GM12878 (cell line): Measurements from ENCODE around the gene TM7SF2. TPM values are rescaled to one million over a fixed set of nuclear protein-coding genes. Genes with fewer than 3 reads are reported as not detected.

Experiments
- BHLHE40 ChIP-seq, 2 experiments: fragments of 450-650 bp in 1 of 2; IDR thresholded peaks; 2 replicates each; pipeline ENCODE4 v1.6.1; 2011 to 2017; ENCODE audit warnings: low read depth in 2 of 2, borderline replicate concordance in 1 of 2, improper control_type of control experiment in 1 of 2, low read length in 1 of 2, mild to moderate bottlenecking in 1 of 2
- BRCA1 ChIP-seq: IDR thresholded peaks from 2 replicates; pipeline ENCODE4 v1.6.1; 2011; ENCODE audit warnings: low read depth, low read length, improper control_type of control experiment
- FOS ChIP-seq: IDR thresholded peaks from 3 replicates; pipeline ENCODE4 v1.6.1; 2011; ENCODE audit warnings: borderline replicate concordance; ENCODE audit not compliant: insufficient read length; ENCODE audit errors: extremely low read depth
- IKZF2 ChIP-seq, 2 experiments: fragments of 450-650 bp; IDR thresholded peaks; 2 replicates each; pipeline ENCODE4 v1.6.1; 2017; ENCODE audit warnings: mild to moderate bottlenecking in 2 of 2, moderate library complexity in 2 of 2
- KAT2A ChIP-seq: conservative IDR thresholded peaks from 2 replicates; pipeline ENCODE4 v1.6.1; 2011; ENCODE audit warnings: low read depth, low read length; ENCODE audit not compliant: control insufficient read depth
- LARP7 ChIP-seq: fragments of 450-650 bp; IDR thresholded peaks from 2 replicates; pipeline ENCODE4 v1.6.1; 2017; ENCODE audit warnings: mild to moderate bottlenecking
- MXI1 ChIP-seq: fragments of 150-350 bp; IDR thresholded peaks from 2 replicates; pipeline ENCODE4 v1.6.1; 2011; ENCODE audit warnings: low read depth, mild to moderate bottlenecking, inconsistent platforms, low read length, improper control_type of control experiment
- NFYB ChIP-seq: IDR thresholded peaks from 2 replicates; pipeline ENCODE4 v1.6.1; 2011; ENCODE audit warnings: low read depth, mild to moderate bottlenecking, low read length, improper control_type of control experiment, moderate library complexity; ENCODE audit not compliant: insufficient read depth
- POLR2A ChIP-seq: IDR thresholded peaks from 2 replicates; pipeline ENCODE4 v1.6.1; 2011; ENCODE audit warnings: low read depth, mild to moderate bottlenecking, low read length
- POLR2AphosphoS2 ChIP-seq: IDR thresholded peaks from 2 replicates; pipeline ENCODE4 v1.6.1; 2011; ENCODE audit warnings: low read depth, mild to moderate bottlenecking, low read length, improper control_type of control experiment, moderate library complexity
- RFX5 ChIP-seq: IDR thresholded peaks from 2 replicates; pipeline ENCODE4 v1.6.1; 2011; ENCODE audit warnings: low read depth, low read length, improper control_type of control experiment
- SKIL ChIP-seq: fragments of 450-650 bp; IDR thresholded peaks from 2 replicates; pipeline ENCODE4 v1.6.1; 2017; ENCODE audit warnings: mild to moderate bottlenecking, low read depth, inconsistent platforms; ENCODE audit not compliant: poor library complexity, severe bottlenecking
- SMAD5 ChIP-seq: IDR thresholded peaks from 2 replicates; pipeline ENCODE4 v1.6.1; 2016; ENCODE audit warnings: antibody characterized with exemption, low read depth
- SMC3 ChIP-seq: IDR thresholded peaks from 2 replicates; pipeline ENCODE4 v1.6.1; 2011; ENCODE audit warnings: low read length, improper control_type of control experiment, borderline replicate concordance
- SP1 ChIP-seq: IDR thresholded peaks from one replicate; pipeline ENCODE4 v1.6.1; 2011; ENCODE audit warnings: low read depth, low read length
- TCF12 ChIP-seq: IDR thresholded peaks from 2 replicates; pipeline ENCODE4 v1.6.1; 2011; ENCODE audit warnings: low read depth, mild to moderate bottlenecking, low read length
- TCF3 ChIP-seq: IDR thresholded peaks from 2 replicates; pipeline ENCODE4 v1.6.1; 2012; ENCODE audit warnings: low read depth, mild to moderate bottlenecking, low read length, borderline replicate concordance; ENCODE audit not compliant: insufficient read depth
- TCF7 ChIP-seq: IDR thresholded peaks from 2 replicates; pipeline ENCODE4 v1.6.1; 2014; ENCODE audit warnings: antibody characterized with exemption, borderline replicate concordance
- ZNF24 ChIP-seq: fragments of 450-650 bp; IDR thresholded peaks from 2 replicates; pipeline ENCODE4 v1.6.1; 2017; ENCODE audit warnings: antibody characterized with exemption, mild to moderate bottlenecking
- polyA plus RNA-seq, 11 experiments: library from polyadenylated mRNA; depleted of rRNA in 4 of 11; unstranded in 6 of 11; stranded (reverse) in 5 of 11; fragments of >200 nt; fragmentation: Nextera tagmentation in 4 of 11; fragmentation: Illumina TruSeq in 1 of 11; extraction: Ambion mirVana in 4 of 11; extraction: Trizol in 1 of 11; gene quantifications; 1 replicate in 1 of 11; 2 replicates in 10 of 11; pipeline versions ENCODE4 v1.2.1 to v1.2.3, GENCODE V29; 2011 to 2016; ENCODE audit warnings: inconsistent platforms in 2 of 11, missing spikeins in 2 of 11, low read depth in 1 of 11
- total RNA-seq, 4 experiments: library from RNA; depleted of rRNA in 3 of 4; stranded (reverse); fragments of >200 nt in 3 of 4; fragmentation: Illumina TruSeq in 1 of 4; extraction: Trizol in 1 of 4; gene quantifications; 2 replicates each; pipeline versions ENCODE4 v1.2.1 to v1.2.3, GENCODE V29; 2013 to 2021
- TF ChIP-seq, protein P1 (sequence below): fragments of 450-650 bp; IDR thresholded peaks from 2 replicates; pipeline ENCODE4 v1.6.1; 2016; ENCODE audit warnings: mild to moderate bottlenecking
- TF ChIP-seq, protein P2 (sequence below): IDR thresholded peaks from 2 replicates; pipeline ENCODE4 v1.6.1; 2011; ENCODE audit warnings: borderline replicate concordance, low read depth, mild to moderate bottlenecking, moderate library complexity, low read length; ENCODE audit not compliant: insufficient read depth, poor library complexity, severe bottlenecking
- TF ChIP-seq, protein P3 (sequence below): fragments of 450-650 bp; IDR thresholded peaks from 2 replicates; pipeline ENCODE4 v1.6.1; 2017; ENCODE audit warnings: low read depth, mild to moderate bottlenecking, moderate library complexity

The TM7SF2 gene
- total and polyA plus RNA-seq, 10 of the 15 experiments (the other 5 are each of a cell fraction or from before 2014, with no cell fraction given), result 0.52 to 57.7 (median 20.7) TPM

DNA sequence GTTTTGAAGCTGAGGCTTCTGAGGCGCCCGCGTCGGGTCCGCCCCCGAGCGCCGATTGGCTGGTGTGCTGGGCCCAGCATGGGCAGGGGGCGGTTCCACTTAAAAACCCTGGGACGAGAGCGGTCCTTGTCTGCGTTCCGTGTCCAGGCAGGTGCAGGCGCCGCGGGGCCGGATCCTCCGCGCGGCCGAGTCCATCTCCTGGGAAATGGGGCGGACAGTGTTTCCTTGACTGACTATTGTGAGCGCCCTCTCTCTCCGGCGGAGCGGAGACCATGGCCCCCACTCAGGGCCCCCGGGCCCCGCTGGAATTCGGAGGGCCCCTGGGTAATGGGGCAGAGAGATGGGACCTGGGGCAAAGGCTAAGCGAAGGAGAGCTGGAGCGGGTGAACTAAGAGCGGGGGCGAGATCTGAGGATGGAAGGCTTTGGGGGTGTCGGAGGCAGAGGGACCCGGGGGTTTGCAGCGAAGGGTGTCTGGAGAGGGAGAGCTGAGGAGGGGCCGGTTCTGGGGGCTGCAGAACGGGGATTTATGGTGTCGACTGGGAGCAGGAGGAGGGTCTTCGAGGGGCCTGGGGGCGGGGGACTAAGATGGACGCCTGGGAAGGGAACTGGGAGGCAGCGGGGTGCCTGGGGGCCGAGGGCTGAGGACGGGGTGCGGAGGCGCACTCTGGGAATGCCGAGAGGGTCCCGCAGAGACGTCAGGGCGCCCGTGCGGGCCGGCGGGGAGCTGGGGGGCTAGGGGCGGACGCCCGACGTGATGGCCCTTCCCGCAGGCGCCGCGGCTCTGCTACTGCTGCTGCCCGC lies at the start of gene TM7SF2 (continued):
- TF ChIP-seq, protein P1, sequence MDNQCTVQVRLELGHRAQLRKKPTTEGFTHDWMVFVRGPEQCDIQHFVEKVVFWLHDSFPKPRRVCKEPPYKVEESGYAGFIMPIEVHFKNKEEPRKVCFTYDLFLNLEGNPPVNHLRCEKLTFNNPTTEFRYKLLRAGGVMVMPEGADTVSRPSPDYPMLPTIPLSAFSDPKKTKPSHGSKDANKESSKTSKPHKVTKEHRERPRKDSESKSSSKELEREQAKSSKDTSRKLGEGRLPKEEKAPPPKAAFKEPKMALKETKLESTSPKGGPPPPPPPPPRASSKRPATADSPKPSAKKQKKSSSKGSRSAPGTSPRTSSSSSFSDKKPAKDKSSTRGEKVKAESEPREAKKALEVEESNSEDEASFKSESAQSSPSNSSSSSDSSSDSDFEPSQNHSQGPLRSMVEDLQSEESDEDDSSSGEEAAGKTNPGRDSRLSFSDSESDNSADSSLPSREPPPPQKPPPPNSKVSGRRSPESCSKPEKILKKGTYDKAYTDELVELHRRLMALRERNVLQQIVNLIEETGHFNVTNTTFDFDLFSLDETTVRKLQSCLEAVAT, result 0 out of 2 replicates have a peak, but pooled peaks have one; percentile 19
- TF ChIP-seq SP1, result peak; percentile 80
- peak; percentile 97 for TF ChIP-seq POLR2A
- peak; percentile 46; the same call in 1 of the 2 replicates for TF ChIP-seq SMAD5
- no peak for TF ChIP-seq SMC3
- no peak for TF ChIP-seq TCF7
- peak; percentile 96 for TF ChIP-seq POLR2AphosphoS2
- TF ChIP-seq KAT2A, result no peak
- TF ChIP-seq FOS, result peak; percentile 2
- TF ChIP-seq TCF12, result 0 out of 2 replicates have a peak, but pooled peaks have one; percentile 22
- TF ChIP-seq, protein P2, sequence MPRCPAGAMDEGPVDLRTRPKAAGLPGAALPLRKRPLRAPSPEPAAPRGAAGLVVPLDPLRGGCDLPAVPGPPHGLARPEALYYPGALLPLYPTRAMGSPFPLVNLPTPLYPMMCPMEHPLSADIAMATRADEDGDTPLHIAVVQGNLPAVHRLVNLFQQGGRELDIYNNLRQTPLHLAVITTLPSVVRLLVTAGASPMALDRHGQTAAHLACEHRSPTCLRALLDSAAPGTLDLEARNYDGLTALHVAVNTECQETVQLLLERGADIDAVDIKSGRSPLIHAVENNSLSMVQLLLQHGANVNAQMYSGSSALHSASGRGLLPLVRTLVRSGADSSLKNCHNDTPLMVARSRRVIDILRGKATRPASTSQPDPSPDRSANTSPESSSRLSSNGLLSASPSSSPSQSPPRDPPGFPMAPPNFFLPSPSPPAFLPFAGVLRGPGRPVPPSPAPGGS, result peak; percentile 63
- no peak for TF ChIP-seq BRCA1
- peak; percentile 14 to 37; a peak in 1 of 4 replicates for TF ChIP-seq BHLHE40 (IDR thresholded peaks at IDR 0.05; ENCODE audit: borderline replicate concordance in 1 of 2, low read depth in 2 of 2, low read length in 1 of 2)
- no peak for TF ChIP-seq LARP7
- no peak for TF ChIP-seq ZNF24
- TF ChIP-seq, protein P3, sequence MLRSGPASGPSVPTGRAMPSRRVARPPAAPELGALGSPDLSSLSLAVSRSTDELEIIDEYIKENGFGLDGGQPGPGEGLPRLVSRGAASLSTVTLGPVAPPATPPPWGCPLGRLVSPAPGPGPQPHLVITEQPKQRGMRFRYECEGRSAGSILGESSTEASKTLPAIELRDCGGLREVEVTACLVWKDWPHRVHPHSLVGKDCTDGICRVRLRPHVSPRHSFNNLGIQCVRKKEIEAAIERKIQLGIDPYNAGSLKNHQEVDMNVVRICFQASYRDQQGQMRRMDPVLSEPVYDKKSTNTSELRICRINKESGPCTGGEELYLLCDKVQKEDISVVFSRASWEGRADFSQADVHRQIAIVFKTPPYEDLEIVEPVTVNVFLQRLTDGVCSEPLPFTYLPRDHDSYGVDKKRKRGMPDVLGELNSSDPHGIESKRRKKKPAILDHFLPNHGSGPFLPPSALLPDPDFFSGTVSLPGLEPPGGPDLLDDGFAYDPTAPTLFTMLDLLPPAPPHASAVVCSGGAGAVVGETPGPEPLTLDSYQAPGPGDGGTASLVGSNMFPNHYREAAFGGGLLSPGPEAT, result peak; percentile 35; the same call in 1 of the 2 replicates
- peak; percentile 60; the same call in 1 of the 2 replicates for TF ChIP-seq RFX5
- peak; percentile 55; the same call in 1 of the 2 replicates for TF ChIP-seq TCF3
- 0 out of 2 replicates have a peak, but pooled peaks have one; percentile 6 for TF ChIP-seq MXI1
- peak; percentile 27 to 31; a peak in 1 of 4 replicates for TF ChIP-seq IKZF2 (IDR thresholded peaks at IDR 0.05)
- TF ChIP-seq SKIL, result no peak
- peak; percentile 95 for TF ChIP-seq NFYB
